ENCODE results near the gene QKI.

DNA sequence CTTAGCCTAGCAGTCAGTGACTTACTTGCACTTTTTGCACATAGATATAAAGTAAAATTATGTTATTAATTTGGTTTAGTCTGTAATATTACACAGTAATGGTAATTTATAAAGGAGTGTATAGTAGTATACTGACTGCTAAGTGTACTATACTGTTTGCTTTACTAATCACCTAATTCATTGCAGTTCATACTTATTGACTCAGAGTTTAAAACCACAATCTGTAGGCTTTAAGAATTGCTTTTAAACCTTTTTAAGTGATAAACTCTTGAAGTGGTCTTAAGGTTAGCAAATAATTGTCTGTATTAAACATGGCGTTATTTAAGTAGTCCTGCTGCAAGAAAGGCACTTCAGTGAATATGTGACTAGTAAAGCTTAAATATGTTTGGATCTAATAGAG is 151.5 kb downstream of the QKI start:
- TF ChIP-seq, protein P1, sequence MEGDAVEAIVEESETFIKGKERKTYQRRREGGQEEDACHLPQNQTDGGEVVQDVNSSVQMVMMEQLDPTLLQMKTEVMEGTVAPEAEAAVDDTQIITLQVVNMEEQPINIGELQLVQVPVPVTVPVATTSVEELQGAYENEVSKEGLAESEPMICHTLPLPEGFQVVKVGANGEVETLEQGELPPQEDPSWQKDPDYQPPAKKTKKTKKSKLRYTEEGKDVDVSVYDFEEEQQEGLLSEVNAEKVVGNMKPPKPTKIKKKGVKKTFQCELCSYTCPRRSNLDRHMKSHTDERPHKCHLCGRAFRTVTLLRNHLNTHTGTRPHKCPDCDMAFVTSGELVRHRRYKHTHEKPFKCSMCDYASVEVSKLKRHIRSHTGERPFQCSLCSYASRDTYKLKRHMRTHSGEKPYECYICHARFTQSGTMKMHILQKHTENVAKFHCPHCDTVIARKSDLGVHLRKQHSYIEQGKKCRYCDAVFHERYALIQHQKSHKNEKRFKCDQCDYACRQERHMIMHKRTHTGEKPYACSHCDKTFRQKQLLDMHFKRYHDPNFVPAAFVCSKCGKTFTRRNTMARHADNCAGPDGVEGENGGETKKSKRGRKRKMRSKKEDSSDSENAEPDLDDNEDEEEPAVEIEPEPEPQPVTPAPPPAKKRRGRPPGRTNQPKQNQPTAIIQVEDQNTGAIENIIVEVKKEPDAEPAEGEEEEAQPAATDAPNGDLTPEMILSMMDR (IDR thresholded peaks at IDR 0.05; ENCODE audit: extremely low read depth in 1 of 2, insufficient read depth in 1 of 2, low read depth in 1 of 2, low read length in 2 of 2) = no peak
- TF ChIP-seq JUN (IDR thresholded peaks at IDR 0.05; ENCODE audit: borderline replicate concordance, insufficient read depth, insufficient read length, low read depth) = no peak
- no peak for TF ChIP-seq POLR2A (IDR thresholded peaks at IDR 0.05; ENCODE audit: low read depth, low read length)
- TF ChIP-seq EZH2 (IDR thresholded peaks at IDR 0.05; ENCODE audit: borderline replicate concordance, low read depth, low read length, severe bottlenecking) = no peak
- TF ChIP-seq POLR2AphosphoS5 (IDR thresholded peaks at IDR 0.05; ENCODE audit: insufficient read depth, low read depth, low read length) = no peak
- TF ChIP-seq, protein P2, sequence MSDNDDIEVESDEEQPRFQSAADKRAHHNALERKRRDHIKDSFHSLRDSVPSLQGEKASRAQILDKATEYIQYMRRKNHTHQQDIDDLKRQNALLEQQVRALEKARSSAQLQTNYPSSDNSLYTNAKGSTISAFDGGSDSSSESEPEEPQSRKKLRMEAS (IDR thresholded peaks at IDR 0.05; ENCODE audit: insufficient read depth, insufficient read length) = no peak
- no peak for TF ChIP-seq MYC (IDR thresholded peaks at IDR 0.05; ENCODE audit: low read depth, low read length)
- no peak for TF ChIP-seq GATA2 (IDR thresholded peaks at IDR 0.05; ENCODE audit: insufficient read depth, insufficient read length, low read depth, low read length)
- no peak for TF ChIP-seq FOS (IDR thresholded peaks at IDR 0.05; ENCODE audit: borderline replicate concordance, insufficient read depth, low read length)

All from endothelial cell of umbilical vein (primary cell).